CD4-positive, alpha-beta T cell (primary cell): ENCODE results near the gene SRM. TPM values are rescaled to one million over a fixed set of nuclear protein-coding genes. Genes with fewer than 3 reads are reported as not detected.
"Not testable (repeated sequence)": the region's sequence is repeated elsewhere in the genome, so short reads cannot be mapped to it uniquely, and the experiment has no call there.

ENCODE experiments used
- ATAC-seq: fragments of 200-7000 bp; cut with Tn5 transposase; one replicate; pipeline ENCODE4 v1.10.0; 2022; ENCODE audit warnings: mild to moderate bottlenecking; ENCODE audit not compliant: poor library complexity
- CTCF ChIA-PET: fragments of 350-600 bp; sonication (Branson Sonifier 250); formaldehyde crosslinking; loops from one replicate; lab custom pipeline; 2021; ENCODE audit warnings: antibody characterized with exemption, inconsistent platforms; lab: Charles Lee
- POLR2A ChIA-PET: fragments of 350-600 bp; sonication (Branson Sonifier 250); formaldehyde crosslinking; loops from one replicate; lab custom pipeline; 2021; ENCODE audit warnings: antibody characterized with exemption, inconsistent platforms; lab: Charles Lee
- DNase-seq, 14 experiments: peaks; one replicate each; pipeline ENCODE4 v3.0.0-alpha.2; 2013 to 2020; ENCODE audit warnings: mixed read lengths in 2 of 14
- H3K27ac ChIP-seq, 2 donors: one replicate each; pipeline versions ENCODE4 v1.5.1 to v1.7.0; 2013; ENCODE audit warnings: low read length in 2 of 2, low read depth in 1 of 2, mild to moderate bottlenecking in 1 of 2
- H3K27me3 ChIP-seq, 2 experiments: 1 replicate in 1 of 2; 2 replicates in 1 of 2; pipeline versions ENCODE4 v1.6.1 to v1.7.0; 2013; ENCODE audit warnings: low read length in 2 of 2, control low read depth in 1 of 2, mild to moderate bottlenecking in 1 of 2, moderate library complexity in 1 of 2; ENCODE audit not compliant: insufficient read depth in 2 of 2, control insufficient read depth in 1 of 2
- H3K36me3 ChIP-seq: one replicate; pipeline ENCODE4 v1.6.1; 2013; ENCODE audit warnings: low read length, control low read depth; ENCODE audit not compliant: insufficient read depth
- H3K4me1 ChIP-seq: one replicate; pipeline ENCODE4 v1.6.1; 2013; ENCODE audit warnings: low read length, control low read depth; ENCODE audit not compliant: insufficient read depth
- H3K4me3 ChIP-seq: one replicate; pipeline ENCODE4 v1.5.1; 2013; ENCODE audit warnings: mild to moderate bottlenecking, low read length, moderate library complexity
- H3K9me3 ChIP-seq, 2 experiments: 1 replicate in 1 of 2; 2 replicates in 1 of 2; pipeline versions ENCODE4 v1.6.1 to v1.7.0; 2013; ENCODE audit warnings: low read length in 2 of 2, mild to moderate bottlenecking in 2 of 2, control low read depth in 1 of 2, moderate library complexity in 1 of 2; ENCODE audit not compliant: control insufficient read depth in 1 of 2, insufficient read depth in 1 of 2
- H3K27ac Mint-ChIP-seq: one replicate; pipeline ENCODE4 v1.8.0; 2020; ENCODE audit warnings: mixed read lengths
- H3K27me3 Mint-ChIP-seq: one replicate; pipeline ENCODE4 v1.8.0; 2021; ENCODE audit warnings: mixed read lengths
- H3K36me3 Mint-ChIP-seq: one replicate; pipeline ENCODE4 v1.8.0; 2021; ENCODE audit warnings: low read depth, mixed read lengths
- H3K4me1 Mint-ChIP-seq: one replicate; pipeline ENCODE4 v1.8.0; 2021; ENCODE audit warnings: low read depth, mixed read lengths
- H3K4me3 Mint-ChIP-seq: one replicate; pipeline ENCODE4 v1.8.0; 2020; ENCODE audit warnings: mild to moderate bottlenecking, mixed read lengths
- H3K9me3 Mint-ChIP-seq: one replicate; pipeline ENCODE4 v1.8.0; 2020; ENCODE audit warnings: mixed read lengths
- intact Hi-C, 2 experiments: fragments of 100-400 bp; cut with DNase I in 1 of 2; cut with micrococcal nuclease in 1 of 2; formaldehyde crosslinking; loops; one replicate each; pipeline versions ENCODE4 v1.15.1 to v1.9.0; 2023 to 2025; cut with DNase I, micrococcal nuclease
- total RNA-seq, 174 experiments: library from RNA in 2 of 174; stranded (reverse) in 2 of 174; gene quantifications; one replicate each; pipeline ENCODE4 v1.2.3 and lab custom pipeline; 2021 to 2026
- TF ChIP-seq, protein P1 (sequence below): fragments of 200-600 bp; IDR thresholded peaks from one replicate; pipeline ENCODE4 v1.8.0; 2022; ENCODE audit warnings: antibody characterized with exemption, mild to moderate bottlenecking

SRM gene
- total RNA-seq, 2 experiments from 2014 or later, result 21.2 to 24.8 TPM

DNA sequence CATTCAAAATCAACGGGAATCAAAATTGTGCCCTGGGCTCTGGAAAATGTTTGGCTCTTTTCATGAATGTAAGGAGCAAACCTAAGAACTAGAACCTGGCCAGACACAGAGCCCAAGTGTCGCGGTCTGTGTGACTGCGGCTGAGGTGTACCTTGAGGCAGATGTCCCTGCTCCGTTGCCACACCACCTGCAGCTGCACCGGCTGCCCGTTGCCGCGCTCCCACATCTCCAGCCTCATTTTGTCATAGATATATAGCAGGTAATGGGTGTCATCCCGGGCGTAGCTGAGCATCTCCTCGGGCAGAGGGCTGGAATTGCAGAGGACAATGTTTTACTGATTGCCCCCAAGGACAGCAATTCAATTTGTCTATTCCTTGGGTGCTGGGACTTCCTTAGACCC lies 21.1 kb upstream of the SRM start:
- Mint-ChIP-seq H3K4me1 (no peaks in the 10 kb centered on the region), H3K27ac (no peak overlapping the region), H3K4me3 (no peak overlapping the region), H3K36me3 (peaks cover 77% of the 10 kb centered on the region), H3K27me3 (no peaks in the 10 kb centered on the region), H3K9me3 (no peaks in the 10 kb centered on the region)
- intact Hi-C loops, result no loop called here
- Histone ChIP-seq H3K36me3 (peaks cover 64% of the 10 kb centered on the region), H3K4me1 (no peaks in the 10 kb centered on the region), H3K4me3 (no peak overlapping the region), H3K9me3 (no peaks in the 10 kb centered on the region), H3K27ac (no peak overlapping the region), H3K27me3 (no peaks in the 10 kb centered on the region)
- ChIA-PET CTCF (no interaction called here), POLR2A (interaction anchor here (0.9 to 2.0 kb wide), 2 partner anchors 21 to 68 kb away, joined by 4 to 7 read pairs; partner anchors contain the start of genes SRM and TARDBP)
- ATAC-seq, result no peak
- peak in 1 of 14 experiments; percentile 25 for DNase-seq
- TF ChIP-seq, protein P1, sequence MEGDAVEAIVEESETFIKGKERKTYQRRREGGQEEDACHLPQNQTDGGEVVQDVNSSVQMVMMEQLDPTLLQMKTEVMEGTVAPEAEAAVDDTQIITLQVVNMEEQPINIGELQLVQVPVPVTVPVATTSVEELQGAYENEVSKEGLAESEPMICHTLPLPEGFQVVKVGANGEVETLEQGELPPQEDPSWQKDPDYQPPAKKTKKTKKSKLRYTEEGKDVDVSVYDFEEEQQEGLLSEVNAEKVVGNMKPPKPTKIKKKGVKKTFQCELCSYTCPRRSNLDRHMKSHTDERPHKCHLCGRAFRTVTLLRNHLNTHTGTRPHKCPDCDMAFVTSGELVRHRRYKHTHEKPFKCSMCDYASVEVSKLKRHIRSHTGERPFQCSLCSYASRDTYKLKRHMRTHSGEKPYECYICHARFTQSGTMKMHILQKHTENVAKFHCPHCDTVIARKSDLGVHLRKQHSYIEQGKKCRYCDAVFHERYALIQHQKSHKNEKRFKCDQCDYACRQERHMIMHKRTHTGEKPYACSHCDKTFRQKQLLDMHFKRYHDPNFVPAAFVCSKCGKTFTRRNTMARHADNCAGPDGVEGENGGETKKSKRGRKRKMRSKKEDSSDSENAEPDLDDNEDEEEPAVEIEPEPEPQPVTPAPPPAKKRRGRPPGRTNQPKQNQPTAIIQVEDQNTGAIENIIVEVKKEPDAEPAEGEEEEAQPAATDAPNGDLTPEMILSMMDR, result no peak

DNA sequence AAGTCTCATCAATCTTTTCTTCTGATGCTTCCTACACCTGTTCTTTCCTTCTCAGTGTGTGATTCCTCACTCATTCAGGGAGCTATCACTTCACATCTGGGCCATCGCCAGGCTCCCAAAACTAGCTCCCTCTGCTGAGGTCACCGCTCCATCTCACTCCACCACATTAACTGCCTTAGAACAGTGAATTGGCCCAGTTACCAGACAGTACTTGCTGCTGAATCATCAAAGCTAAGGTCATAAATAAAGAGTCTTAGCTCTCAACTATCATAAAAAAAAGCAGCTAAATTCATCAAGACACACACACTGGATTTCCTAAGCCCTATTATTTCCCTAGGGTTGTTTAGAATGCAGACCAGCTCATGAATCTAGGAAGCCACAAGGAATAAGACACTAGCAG lies 18.8 kb upstream of the SRM start:
- H3K27ac ChIP-seq, result no peak overlapping the region
- no peak overlapping the region for H3K27ac Mint-ChIP-seq

DNA sequence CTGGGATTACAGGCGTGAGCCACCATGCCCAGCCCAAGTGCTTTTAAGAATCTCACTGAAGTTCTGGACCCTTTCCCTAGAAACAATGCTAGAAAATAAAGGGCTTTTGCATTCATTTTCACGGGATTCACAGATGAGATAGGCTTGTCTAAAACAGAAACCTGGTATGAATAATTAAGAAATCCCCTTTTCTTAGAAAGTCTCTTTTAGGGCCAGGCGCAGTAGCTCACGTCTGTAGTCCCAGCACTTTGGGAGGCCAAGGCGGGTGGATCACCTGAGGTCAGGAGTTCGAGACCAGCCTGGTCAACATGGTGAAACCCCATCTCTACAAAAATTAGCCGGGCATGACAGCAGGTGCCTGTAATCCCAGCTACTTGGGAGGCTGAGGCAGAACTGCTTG lies 13.6 kb upstream of the SRM start:
- H3K4me3 ChIP-seq, intact Hi-C loops, H3K4me1 ChIP-seq, H3K9me3 ChIP-seq, H3K27ac ChIP-seq, ATAC-seq, H3K27me3 Mint-ChIP-seq, H3K9me3 Mint-ChIP-seq, H3K27ac Mint-ChIP-seq, H3K4me1 Mint-ChIP-seq, H3K4me3 Mint-ChIP-seq, H3K27me3 ChIP-seq, DNase-seq: not testable (repeated sequence)
- ChIA-PET POLR2A (interaction anchor here (0.8 to 1.2 kb wide), 2 partner anchors 13 to 26 kb away, joined by 3 to 5 read pairs; partner anchors contain the start of genes EXOSC10 and SRM), CTCF (interaction anchor here (0.7 kb wide), 1 partner anchor 37 kb away, joined by 3 read pairs; no protein-coding TSS in a partner anchor)
- H3K36me3 Mint-ChIP-seq, result peaks cover 81% of the 10 kb centered on the region
- H3K36me3 ChIP-seq, result peaks cover 91% of the 10 kb centered on the region

More for the DNA sequence above, 18.8 kb upstream of the SRM start:
- CTCF ChIA-PET, result interaction anchor here (0.9 kb wide), 1 partner anchor 10 kb away, joined by 3 read pairs; no protein-coding TSS in a partner anchor
- H3K9me3 Mint-ChIP-seq, result no peaks in the 10 kb centered on the region
- TF ChIP-seq, protein P1, result no peak
- peaks cover 77% of the 10 kb centered on the region for H3K36me3 Mint-ChIP-seq
- no peaks in the 10 kb centered on the region for H3K4me1 Mint-ChIP-seq
- POLR2A ChIA-PET, result interaction anchor here (1.8 kb wide), 1 partner anchor 18 kb away, joined by 6 read pairs; the partner anchor contains the start of gene SRM
- no peak overlapping the region for H3K4me3 Mint-ChIP-seq
- DNase-seq, result no peak
- intact Hi-C loops, result no loop called here
- H3K27me3 Mint-ChIP-seq, result no peaks in the 10 kb centered on the region
- H3K4me3 ChIP-seq, result no peak overlapping the region
- no peaks in the 10 kb centered on the region for H3K27me3 ChIP-seq
- H3K9me3 ChIP-seq, result no peaks in the 10 kb centered on the region
- ATAC-seq, result no peak
- no peaks in the 10 kb centered on the region for H3K4me1 ChIP-seq
- H3K36me3 ChIP-seq, result peaks cover 85% of the 10 kb centered on the region
